H9 (cell line): ENCODE measurements around the gene GALNT5. TPM values are rescaled to one million over a fixed set of nuclear protein-coding genes. Genes with fewer than 3 reads are reported as not detected.
"Not testable (repeated sequence)": the region's sequence is repeated elsewhere in the genome, so short reads cannot be mapped to it uniquely, and the experiment has no call there.

Experiments used
- DNase-seq: peaks from one replicate; pipeline ENCODE4 v3.0.0-alpha.2; 2017
- H2AFZ ChIP-seq: one replicate; pipeline ENCODE4 v1.6.1; 2013; ENCODE audit warnings: mild to moderate bottlenecking, low read length, control low read depth, moderate library complexity
- H2AK5ac ChIP-seq: 2 replicates; pipeline ENCODE4 v1.6.1; 2013; ENCODE audit warnings: low read length, control low read depth, mixed read lengths; ENCODE audit not compliant: insufficient read length
- H2BK120ac ChIP-seq: one replicate; pipeline ENCODE4 v1.6.1; 2013; ENCODE audit warnings: low read depth, mild to moderate bottlenecking, low read length, control low read depth, inconsistent platforms; ENCODE audit not compliant: poor library complexity, severe bottlenecking
- H2BK12ac ChIP-seq: 2 replicates; pipeline ENCODE4 v1.6.1; 2013; ENCODE audit warnings: low read length, control low read depth, mixed read lengths, low read depth; ENCODE audit not compliant: insufficient read length
- H2BK15ac ChIP-seq: 2 replicates; pipeline ENCODE4 v1.6.1; 2013; ENCODE audit warnings: low read depth, low read length, control low read depth
- H2BK20ac ChIP-seq: one replicate; pipeline ENCODE4 v1.6.1; 2013; ENCODE audit warnings: low read depth, mild to moderate bottlenecking, low read length, control low read depth, inconsistent platforms; ENCODE audit not compliant: poor library complexity, severe bottlenecking
- H2BK5ac ChIP-seq: 2 replicates; pipeline ENCODE4 v1.6.1; 2013; ENCODE audit warnings: low read length, control low read depth, mixed read lengths; ENCODE audit not compliant: insufficient read length
- H3K14ac ChIP-seq: 2 replicates; pipeline ENCODE4 v1.6.1; 2013; ENCODE audit warnings: low read length, control low read depth; ENCODE audit not compliant: insufficient read depth
- H3K18ac ChIP-seq: 2 replicates; pipeline ENCODE4 v1.6.1; 2013; ENCODE audit warnings: low read depth, mild to moderate bottlenecking, mixed read lengths, low read length, control low read depth; ENCODE audit not compliant: insufficient read length
- H3K23ac ChIP-seq: 2 replicates; pipeline ENCODE4 v1.6.1; 2013; ENCODE audit warnings: low read length, control low read depth, mixed read lengths, low read depth; ENCODE audit not compliant: insufficient read length
- H3K23me2 ChIP-seq: 2 replicates; pipeline ENCODE4 v1.6.1; 2013; ENCODE audit warnings: low read depth, mild to moderate bottlenecking, mixed read lengths, low read length, control low read depth; ENCODE audit not compliant: insufficient read length, poor library complexity, severe bottlenecking
- H3K27ac ChIP-seq: 2 replicates; pipeline ENCODE4 v1.5.1; 2013; ENCODE audit warnings: low read length, control low read depth, mixed read lengths, low read depth; ENCODE audit not compliant: insufficient read length
- H3K27me3 ChIP-seq: 2 replicates; pipeline ENCODE4 v1.6.1; 2013; ENCODE audit warnings: low read length, control low read depth, inconsistent platforms; ENCODE audit not compliant: insufficient read depth
- H3K4ac ChIP-seq: 2 replicates; pipeline ENCODE4 v1.6.1; 2013; ENCODE audit warnings: low read depth, mild to moderate bottlenecking, control low read depth, inconsistent platforms, low read length, moderate library complexity
- H3K4me1 ChIP-seq: 2 replicates; pipeline ENCODE4 v1.6.1; 2013; ENCODE audit warnings: low read length, control low read depth, inconsistent platforms; ENCODE audit not compliant: insufficient read depth
- H3K4me2 ChIP-seq: 2 replicates; pipeline ENCODE4 v1.6.1; 2013; ENCODE audit warnings: low read length, control low read depth, mixed read lengths; ENCODE audit not compliant: insufficient read length, insufficient read depth
- H3K56ac ChIP-seq: 2 replicates; pipeline ENCODE4 v1.6.1; 2013; ENCODE audit warnings: low read depth, mild to moderate bottlenecking, mixed read lengths, low read length, control low read depth; ENCODE audit not compliant: insufficient read length
- H3K79me1 ChIP-seq: 2 replicates; pipeline ENCODE4 v1.6.1; 2013; ENCODE audit warnings: low read depth, mild to moderate bottlenecking, moderate library complexity, low read length, control low read depth, inconsistent platforms; ENCODE audit not compliant: insufficient read depth, poor library complexity, severe bottlenecking
- H3K79me2 ChIP-seq: 2 replicates; pipeline ENCODE4 v1.6.1; 2013; ENCODE audit warnings: low read length, control low read depth, inconsistent platforms; ENCODE audit not compliant: insufficient read depth
- H3K9ac ChIP-seq: 2 replicates; pipeline ENCODE4 v1.6.1; 2013; ENCODE audit warnings: low read length, control low read depth, mixed read lengths; ENCODE audit not compliant: insufficient read length; ENCODE audit errors: extremely low read depth
- H3K9me3 ChIP-seq: one replicate; pipeline ENCODE4 v1.6.1; 2013; ENCODE audit warnings: low read depth, low read length, inconsistent platforms; ENCODE audit not compliant: control insufficient read depth
- H3T11ph ChIP-seq: one replicate; pipeline ENCODE4 v1.6.1; 2013; ENCODE audit warnings: mild to moderate bottlenecking, low read length, control low read depth, inconsistent platforms
- H4K20me1 ChIP-seq: one replicate; pipeline ENCODE4 v1.6.1; 2013; ENCODE audit not compliant: control insufficient read depth, insufficient read length, insufficient read depth
- H4K5ac ChIP-seq: 2 replicates; pipeline ENCODE4 v1.6.1; 2013; ENCODE audit warnings: low read depth, mild to moderate bottlenecking, mixed read lengths, low read length, control low read depth; ENCODE audit not compliant: insufficient read length
- H4K8ac ChIP-seq: replicated peaks from 2 replicates; pipeline ENCODE4 v1.6.1; 2013; ENCODE audit warnings: low read length, control low read depth, mixed read lengths, low read depth; ENCODE audit not compliant: insufficient read length
- H4K91ac ChIP-seq: 2 replicates; pipeline ENCODE4 v1.6.1; 2013; ENCODE audit warnings: low read depth, mild to moderate bottlenecking, moderate library complexity, mixed read lengths, low read length, control low read depth; ENCODE audit not compliant: insufficient read length
- H3K27ac Mint-ChIP-seq, 3 experiments: 2 replicates in 2 of 3; 3 replicates in 1 of 3; pipeline ENCODE4 v1.8.0; 2020 to 2021; ENCODE audit warnings: mixed read lengths in 3 of 3, mild to moderate bottlenecking in 1 of 3, moderate library complexity in 1 of 3
- H3K27me3 Mint-ChIP-seq: 2 replicates; pipeline ENCODE4 v1.8.0; 2021; ENCODE audit warnings: low read depth, mild to moderate bottlenecking, moderate library complexity, mixed read lengths
- H3K36me3 Mint-ChIP-seq, 3 experiments: 2 replicates in 2 of 3; 3 replicates in 1 of 3; pipeline ENCODE4 v1.8.0; 2020 to 2021; ENCODE audit warnings: low read depth in 3 of 3, mixed read lengths in 3 of 3; ENCODE audit not compliant: insufficient read depth in 1 of 3
- H3K4me1 Mint-ChIP-seq, 2 experiments: 2 replicates each; pipeline ENCODE4 v1.8.0; 2020; ENCODE audit warnings: mixed read lengths in 2 of 2
- H3K4me3 Mint-ChIP-seq, 2 experiments: 2 replicates in 1 of 2; 3 replicates in 1 of 2; pipeline ENCODE4 v1.8.0; 2020 to 2021; ENCODE audit warnings: mild to moderate bottlenecking in 2 of 2, mixed read lengths in 2 of 2, moderate library complexity in 1 of 2
- H3K9me3 Mint-ChIP-seq, 2 experiments: 2 replicates in 1 of 2; 3 replicates in 1 of 2; pipeline ENCODE4 v1.8.0; 2020; ENCODE audit warnings: mild to moderate bottlenecking in 2 of 2, mixed read lengths in 2 of 2, moderate library complexity in 1 of 2
- WGBS: extraction: QIAGEN DNeasy Blood & Tissue Kit; methylation state at CpG from one replicate; pipeline ENCODE4 v1.1.7; 2013; ENCODE audit warnings: missing lambda C conversion rate, low lambda C conversion rate, mixed read lengths; ENCODE audit not compliant: insufficient read length; ENCODE audit errors: extremely low coverage; 5-methylcytosine and 5-hydroxymethylcytosine counted together
- total RNA-seq: library from RNA; stranded (reverse); gene quantifications from 2 replicates; pipeline ENCODE4 v1.2.1, GENCODE V29; 2021
- TF ChIP-seq, protein P1 (sequence below): fragments of 200-600 bp; sonication (generic); conservative IDR thresholded peaks from 3 replicates; pipeline ENCODE4 v1.8.0; 2021; ENCODE audit warnings: antibody characterized with exemption, mild to moderate bottlenecking

Gene GALNT5
- total RNA-seq, 1 experiment from 2014 or later = 0.17 TPM

GRCh38 chr2:157339965-157340655 lies 82.6 kb downstream of the GALNT5 start:
- H3K27me3 Mint-ChIP-seq = peaks cover 4% of the 10 kb centered on the region; the same call in 1 of the 2 replicates
- H3K27me3 ChIP-seq = no peaks in the 10 kb centered on the region; the same call in 1 of the 2 replicates
- TF ChIP-seq, protein P1, sequence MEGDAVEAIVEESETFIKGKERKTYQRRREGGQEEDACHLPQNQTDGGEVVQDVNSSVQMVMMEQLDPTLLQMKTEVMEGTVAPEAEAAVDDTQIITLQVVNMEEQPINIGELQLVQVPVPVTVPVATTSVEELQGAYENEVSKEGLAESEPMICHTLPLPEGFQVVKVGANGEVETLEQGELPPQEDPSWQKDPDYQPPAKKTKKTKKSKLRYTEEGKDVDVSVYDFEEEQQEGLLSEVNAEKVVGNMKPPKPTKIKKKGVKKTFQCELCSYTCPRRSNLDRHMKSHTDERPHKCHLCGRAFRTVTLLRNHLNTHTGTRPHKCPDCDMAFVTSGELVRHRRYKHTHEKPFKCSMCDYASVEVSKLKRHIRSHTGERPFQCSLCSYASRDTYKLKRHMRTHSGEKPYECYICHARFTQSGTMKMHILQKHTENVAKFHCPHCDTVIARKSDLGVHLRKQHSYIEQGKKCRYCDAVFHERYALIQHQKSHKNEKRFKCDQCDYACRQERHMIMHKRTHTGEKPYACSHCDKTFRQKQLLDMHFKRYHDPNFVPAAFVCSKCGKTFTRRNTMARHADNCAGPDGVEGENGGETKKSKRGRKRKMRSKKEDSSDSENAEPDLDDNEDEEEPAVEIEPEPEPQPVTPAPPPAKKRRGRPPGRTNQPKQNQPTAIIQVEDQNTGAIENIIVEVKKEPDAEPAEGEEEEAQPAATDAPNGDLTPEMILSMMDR = no peak
- no peak overlapping the region for H2BK5ac ChIP-seq
- H4K8ac ChIP-seq = no peak overlapping the region
- no peaks in the 10 kb centered on the region for H3K4me1 ChIP-seq
- no peak overlapping the region for H4K91ac ChIP-seq
- no peak overlapping the region for H2AFZ ChIP-seq
- peaks cover 10 to 13% of the 10 kb centered on the region in 2 experiments for H3K4me1 Mint-ChIP-seq
- no peak overlapping the region for H3K27ac Mint-ChIP-seq
- H3K4me3 Mint-ChIP-seq = no peak overlapping the region
- no peak overlapping the region for H3K9ac ChIP-seq
- H3K14ac ChIP-seq = no peak overlapping the region
- H2BK20ac ChIP-seq = no peak overlapping the region
- no peaks in the 10 kb centered on the region for H3K23me2 ChIP-seq
- H3K79me2 ChIP-seq = no peaks in the 10 kb centered on the region
- no peak overlapping the region for H3K18ac ChIP-seq
- no peak overlapping the region for H2AK5ac ChIP-seq
- H3K56ac ChIP-seq = no peak overlapping the region
- peaks cover 43% of the 10 kb centered on the region in 2 experiments for H3K9me3 Mint-ChIP-seq
- no peak overlapping the region for H2BK12ac ChIP-seq
- H2BK120ac ChIP-seq = no peak overlapping the region
- no peaks in the 10 kb centered on the region for H4K20me1 ChIP-seq
- no peaks in the 10 kb centered on the region for H3K79me1 ChIP-seq
- no peak overlapping the region for H3K4me2 ChIP-seq
- DNase-seq = no peak
- H3K23ac ChIP-seq = no peak overlapping the region
- no peak overlapping the region for H3K4ac ChIP-seq
- H2BK15ac ChIP-seq = no peak overlapping the region
- H3T11ph ChIP-seq = no peak overlapping the region
- no peak overlapping the region for H4K5ac ChIP-seq
- WGBS = no CpG with 5 or more reads among the region's 4 CpGs
- peaks cover 11% of the 10 kb centered on the region for H3K9me3 ChIP-seq
- peaks cover 40 to 45% (median 41%) of the 10 kb centered on the region in 3 experiments for H3K36me3 Mint-ChIP-seq
- no peak overlapping the region for H3K27ac ChIP-seq

- H4K91ac ChIP-seq, H3K4me2 ChIP-seq, H3K18ac ChIP-seq, H2BK5ac ChIP-seq, H4K8ac ChIP-seq, H2AFZ ChIP-seq, H3T11ph ChIP-seq, H3K79me1 ChIP-seq, H3K27me3 ChIP-seq, H3K9ac ChIP-seq, H3K56ac ChIP-seq, H2BK15ac ChIP-seq, H2BK12ac ChIP-seq, H3K23me2 ChIP-seq, DNase-seq, H3K23ac ChIP-seq, H3K27me3 Mint-ChIP-seq, H4K20me1 ChIP-seq, H3K4me3 Mint-ChIP-seq, H3K4me1 ChIP-seq, H2BK20ac ChIP-seq, H3K79me2 ChIP-seq, H4K5ac ChIP-seq, H2AK5ac ChIP-seq, H3K27ac ChIP-seq, H3K4ac ChIP-seq, H2BK120ac ChIP-seq, H3K14ac ChIP-seq: not testable (repeated sequence)
- H3K36me3 Mint-ChIP-seq = peaks cover 46 to 52% (median 46%) of the 10 kb centered on the region in 3 experiments
- H3K4me1 Mint-ChIP-seq = peaks cover 21 to 24% of the 10 kb centered on the region in 2 experiments
- peaks cover 48 to 49% of the 10 kb centered on the region in 2 experiments for H3K9me3 Mint-ChIP-seq
- H3K27ac Mint-ChIP-seq = peak overlapping the region in 1 of 3 experiments; percentile 65; a peak in 1 of 7 replicates
- no CpG with 5 or more reads among the region's 2 CpGs for WGBS
- peaks cover 11% of the 10 kb centered on the region for H3K9me3 ChIP-seq
Observed at GRCh38 chr2:157341381-157341780, 83.9 kb downstream of the GALNT5 start.
